Vagina (tissue), 2 donors: ENCODE measurements around the gene KISS1R.

Experiments
- CTCF ChIP-seq, 3 experiments: fragments of 450-650 bp in 2 of 3; fragments of 200-600 bp in 1 of 3; sonication (generic) in 1 of 3; IDR thresholded peaks; one replicate each; pipeline ENCODE4 v1.5.1; 2017 to 2019; ENCODE audit warnings: antibody characterized with exemption in 3 of 3, mild to moderate bottlenecking in 2 of 3, moderate library complexity in 2 of 3
- POLR2A ChIP-seq, 2 donors: fragments of 450-650 bp; IDR thresholded peaks; one replicate each; pipeline ENCODE4 v1.6.1; 2017; ENCODE audit warnings: antibody characterized with exemption in 2 of 2, mild to moderate bottlenecking in 2 of 2, moderate library complexity in 2 of 2

GRCh38 chr19:920051-920864, 3.1 kb downstream of the KISS1R start:
- no peak for TF ChIP-seq CTCF (IDR thresholded peaks at IDR 0.05)
- TF ChIP-seq POLR2A (IDR thresholded peaks at IDR 0.05) = no peak
